Measurements from ENCODE around the gene SEMA3A. TPM values are rescaled to one million over a fixed set of nuclear protein-coding genes. Genes with fewer than 3 reads are reported as not detected.

The SEMA3A gene
- polyA plus RNA-seq, 1 donor from 2014 or later = 22.8 TPM

DNA sequence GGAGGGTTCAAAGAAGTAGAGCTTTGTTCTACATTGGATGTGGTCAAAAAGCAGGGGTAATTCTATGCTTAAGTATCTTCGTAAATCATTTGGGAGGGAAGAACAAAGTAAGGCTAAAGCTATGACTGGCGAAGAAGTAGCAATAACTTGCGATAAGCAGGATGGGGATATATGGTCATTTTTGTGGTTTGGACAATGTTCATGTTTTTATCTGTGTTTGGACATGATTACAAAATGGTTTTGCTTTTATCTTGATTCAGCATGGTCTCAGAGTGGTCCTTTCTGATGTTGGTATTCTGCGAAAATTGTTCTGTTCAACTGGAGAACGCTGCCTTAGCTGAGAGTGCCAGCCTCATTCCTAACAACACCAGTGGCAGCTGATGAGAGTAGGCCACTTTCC is 208.8 kb downstream of the SEMA3A start:
- no peaks in the 10 kb centered on the region for H3K9me2 ChIP-seq (ENCODE audit: insufficient read depth, low read length)
- no peaks in the 10 kb centered on the region for H4K20me1 ChIP-seq (ENCODE audit: insufficient read depth)
- no peaks in the 10 kb centered on the region for H3K36me3 ChIP-seq (ENCODE audit: insufficient read depth, low read length)
- H3K79me2 ChIP-seq (replicated peaks; ENCODE audit: insufficient read depth, low read length) = no peaks in the 10 kb centered on the region
- H3F3A ChIP-seq (ENCODE audit: insufficient read depth, low read length, poor library complexity, severe bottlenecking) = no peaks in the 10 kb centered on the region
- no peaks in the 10 kb centered on the region for H3K9me3 ChIP-seq (ENCODE audit: low read length)
- no peak overlapping the region for H3K4me2 ChIP-seq (ENCODE audit: low read length)
- no peak overlapping the region for H3K4me3 ChIP-seq (ENCODE audit: low read length)
- no peaks in the 10 kb centered on the region for H3K27me3 ChIP-seq (ENCODE audit: insufficient read depth, low read depth, low read length)
- no peak overlapping the region for H3K9ac ChIP-seq (ENCODE audit: low read length)
- H2AFZ ChIP-seq (ENCODE audit: low read depth, low read length) = no peak overlapping the region
- TF ChIP-seq, protein P1, sequence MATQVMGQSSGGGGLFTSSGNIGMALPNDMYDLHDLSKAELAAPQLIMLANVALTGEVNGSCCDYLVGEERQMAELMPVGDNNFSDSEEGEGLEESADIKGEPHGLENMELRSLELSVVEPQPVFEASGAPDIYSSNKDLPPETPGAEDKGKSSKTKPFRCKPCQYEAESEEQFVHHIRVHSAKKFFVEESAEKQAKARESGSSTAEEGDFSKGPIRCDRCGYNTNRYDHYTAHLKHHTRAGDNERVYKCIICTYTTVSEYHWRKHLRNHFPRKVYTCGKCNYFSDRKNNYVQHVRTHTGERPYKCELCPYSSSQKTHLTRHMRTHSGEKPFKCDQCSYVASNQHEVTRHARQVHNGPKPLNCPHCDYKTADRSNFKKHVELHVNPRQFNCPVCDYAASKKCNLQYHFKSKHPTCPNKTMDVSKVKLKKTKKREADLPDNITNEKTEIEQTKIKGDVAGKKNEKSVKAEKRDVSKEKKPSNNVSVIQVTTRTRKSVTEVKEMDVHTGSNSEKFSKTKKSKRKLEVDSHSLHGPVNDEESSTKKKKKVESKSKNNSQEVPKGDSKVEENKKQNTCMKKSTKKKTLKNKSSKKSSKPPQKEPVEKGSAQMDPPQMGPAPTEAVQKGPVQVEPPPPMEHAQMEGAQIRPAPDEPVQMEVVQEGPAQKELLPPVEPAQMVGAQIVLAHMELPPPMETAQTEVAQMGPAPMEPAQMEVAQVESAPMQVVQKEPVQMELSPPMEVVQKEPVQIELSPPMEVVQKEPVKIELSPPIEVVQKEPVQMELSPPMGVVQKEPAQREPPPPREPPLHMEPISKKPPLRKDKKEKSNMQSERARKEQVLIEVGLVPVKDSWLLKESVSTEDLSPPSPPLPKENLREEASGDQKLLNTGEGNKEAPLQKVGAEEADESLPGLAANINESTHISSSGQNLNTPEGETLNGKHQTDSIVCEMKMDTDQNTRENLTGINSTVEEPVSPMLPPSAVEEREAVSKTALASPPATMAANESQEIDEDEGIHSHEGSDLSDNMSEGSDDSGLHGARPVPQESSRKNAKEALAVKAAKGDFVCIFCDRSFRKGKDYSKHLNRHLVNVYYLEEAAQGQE (IDR thresholded peaks at IDR 0.05; ENCODE audit: borderline replicate concordance) = no peak
- TF ChIP-seq POLR2AphosphoS5 (IDR thresholded peaks at IDR 0.05) = no peak
- TF ChIP-seq, protein P2, sequence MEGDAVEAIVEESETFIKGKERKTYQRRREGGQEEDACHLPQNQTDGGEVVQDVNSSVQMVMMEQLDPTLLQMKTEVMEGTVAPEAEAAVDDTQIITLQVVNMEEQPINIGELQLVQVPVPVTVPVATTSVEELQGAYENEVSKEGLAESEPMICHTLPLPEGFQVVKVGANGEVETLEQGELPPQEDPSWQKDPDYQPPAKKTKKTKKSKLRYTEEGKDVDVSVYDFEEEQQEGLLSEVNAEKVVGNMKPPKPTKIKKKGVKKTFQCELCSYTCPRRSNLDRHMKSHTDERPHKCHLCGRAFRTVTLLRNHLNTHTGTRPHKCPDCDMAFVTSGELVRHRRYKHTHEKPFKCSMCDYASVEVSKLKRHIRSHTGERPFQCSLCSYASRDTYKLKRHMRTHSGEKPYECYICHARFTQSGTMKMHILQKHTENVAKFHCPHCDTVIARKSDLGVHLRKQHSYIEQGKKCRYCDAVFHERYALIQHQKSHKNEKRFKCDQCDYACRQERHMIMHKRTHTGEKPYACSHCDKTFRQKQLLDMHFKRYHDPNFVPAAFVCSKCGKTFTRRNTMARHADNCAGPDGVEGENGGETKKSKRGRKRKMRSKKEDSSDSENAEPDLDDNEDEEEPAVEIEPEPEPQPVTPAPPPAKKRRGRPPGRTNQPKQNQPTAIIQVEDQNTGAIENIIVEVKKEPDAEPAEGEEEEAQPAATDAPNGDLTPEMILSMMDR (IDR thresholded peaks at IDR 0.05; ENCODE audit: poor library complexity, severe bottlenecking) = no peak
- no peak for TF ChIP-seq EP300 (conservative IDR thresholded peaks at IDR 0.05; ENCODE audit: poor library complexity, severe bottlenecking)
- TF ChIP-seq SMC3 (conservative IDR thresholded peaks at IDR 0.05; ENCODE audit: poor library complexity) = no peak
- no peak for TF ChIP-seq RAD21 (conservative IDR thresholded peaks at IDR 0.05)
- TF ChIP-seq EZH2 (IDR thresholded peaks at IDR 0.05; ENCODE audit: borderline replicate concordance, insufficient read depth, low read length, poor library complexity, severe bottlenecking) = no peak
- TF ChIP-seq MXI1 (conservative IDR thresholded peaks at IDR 0.05; ENCODE audit: poor library complexity, severe bottlenecking) = no peak
- TF ChIP-seq TAF1 (IDR thresholded peaks at IDR 0.05; ENCODE audit: low read depth) = no peak
- no peak overlapping the region for H3K27ac ChIP-seq (ENCODE audit: low read length)

DNA sequence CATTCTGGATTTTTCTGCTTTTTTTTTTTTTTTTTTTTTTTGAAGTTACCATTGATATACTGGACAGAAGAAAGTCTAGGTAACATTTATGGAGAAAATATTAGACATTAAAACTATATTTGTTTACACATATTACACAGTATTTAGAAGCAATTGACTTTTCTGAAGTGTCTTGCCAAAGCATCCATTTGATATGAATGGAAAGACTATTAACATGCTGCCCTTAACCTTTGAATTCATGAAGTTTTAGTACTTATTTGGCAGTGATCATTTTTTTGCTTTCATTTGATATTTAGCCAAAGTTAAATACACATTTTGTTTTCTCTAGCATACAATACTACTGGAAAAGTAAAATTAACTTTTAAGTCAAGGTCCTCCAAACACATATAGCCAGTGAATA is 210.0 kb downstream of the SEMA3A start:
- H4K20me1 ChIP-seq (ENCODE audit: insufficient read depth) = no peaks in the 10 kb centered on the region
- H3K9me2 ChIP-seq (ENCODE audit: insufficient read depth, low read length) = no peaks in the 10 kb centered on the region
- H3F3A ChIP-seq (ENCODE audit: insufficient read depth, low read length, poor library complexity, severe bottlenecking) = no peaks in the 10 kb centered on the region
- H3K9me3 ChIP-seq (ENCODE audit: low read length) = no peaks in the 10 kb centered on the region
- no peak overlapping the region for H3K4me3 ChIP-seq (ENCODE audit: low read length)
- H2AFZ ChIP-seq (ENCODE audit: low read depth, low read length) = no peak overlapping the region
- H3K27me3 ChIP-seq (ENCODE audit: insufficient read depth, low read depth, low read length) = no peaks in the 10 kb centered on the region
- no peak overlapping the region for H3K4me2 ChIP-seq (ENCODE audit: low read length)
- no peaks in the 10 kb centered on the region for H3K36me3 ChIP-seq (ENCODE audit: insufficient read depth, low read length)
- H3K9ac ChIP-seq (ENCODE audit: low read length) = no peak overlapping the region
- H3K27ac ChIP-seq (ENCODE audit: low read length) = no peak overlapping the region
- H3K79me2 ChIP-seq (replicated peaks; ENCODE audit: insufficient read depth, low read length) = no peaks in the 10 kb centered on the region
- TF ChIP-seq TAF1 (IDR thresholded peaks at IDR 0.05; ENCODE audit: low read depth) (no peak), EP300 (conservative IDR thresholded peaks at IDR 0.05; ENCODE audit: poor library complexity, severe bottlenecking) (no peak), SMC3 (conservative IDR thresholded peaks at IDR 0.05; ENCODE audit: poor library complexity) (no peak), MXI1 (conservative IDR thresholded peaks at IDR 0.05; ENCODE audit: poor library complexity, severe bottlenecking) (no peak), RAD21 (conservative IDR thresholded peaks at IDR 0.05) (no peak), POLR2AphosphoS5 (IDR thresholded peaks at IDR 0.05) (no peak), EZH2 (IDR thresholded peaks at IDR 0.05; ENCODE audit: borderline replicate concordance, insufficient read depth, low read length, poor library complexity, severe bottlenecking) (no peak)
- TF ChIP-seq, protein P1 (IDR thresholded peaks at IDR 0.05; ENCODE audit: borderline replicate concordance) = no peak
- TF ChIP-seq, protein P2 (IDR thresholded peaks at IDR 0.05; ENCODE audit: poor library complexity, severe bottlenecking) = no peak

Data from neural cell (in vitro differentiated cells).